HG03520 (cell line): ENCODE results near the gene RAD52.

Experiments used
- ATAC-seq: cut with Tn5 transposase; IDR thresholded peaks from one replicate; pipeline ENCODE4 v1.9.1; 2021; ENCODE audit warnings: mild to moderate bottlenecking, moderate library complexity; ENCODE audit not compliant: unreplicated experiment

The RAD52 gene

GRCh38 chr12:916240-916639 is 33.3 kb downstream of the RAD52 start:
- ATAC-seq = no peak

- ATAC-seq = no peak
Observed at GRCh38 chr12:915090-915489, 34.4 kb downstream of the RAD52 start.

- ATAC-seq = no peak
Observed at GRCh38 chr12:913919-914698, 35.4 kb downstream of the RAD52 start.

GRCh38 chr12:912466-913235 is 36.8 kb downstream of the RAD52 start:
- ATAC-seq = no peak

- no peak for ATAC-seq
Observed at GRCh38 chr12:911191-911826, 38.2 kb downstream of the RAD52 start.

GRCh38 chr12:910416-910815 is 39.1 kb downstream of the RAD52 start:
- no peak for ATAC-seq

- ATAC-seq = no peak
Observed at GRCh38 chr12:909861-910260, 39.6 kb downstream of the RAD52 start.

- no peak for ATAC-seq
Observed at GRCh38 chr12:907413-908185, 41.9 kb downstream of the RAD52 start.

- no peak for ATAC-seq
Observed at GRCh38 chr12:906062-906585, 43.4 kb downstream of the RAD52 start.

GRCh38 chr12:905261-906031 is 44.0 kb downstream of the RAD52 start:
- ATAC-seq = no peak

GRCh38 chr12:904010-904414 is 45.5 kb downstream of the RAD52 start:
- no peak for ATAC-seq

- no peak for ATAC-seq
Observed at GRCh38 chr12:903055-903454, 46.4 kb downstream of the RAD52 start.

GRCh38 chr12:902581-902980 is 46.9 kb downstream of the RAD52 start:
- no peak for ATAC-seq

GRCh38 chr12:897386-897785 is 52.1 kb downstream of the RAD52 start:
- ATAC-seq = no peak

- no peak for ATAC-seq
Observed at GRCh38 chr12:896031-896430, 53.5 kb downstream of the RAD52 start.

- no peak for ATAC-seq
Observed at GRCh38 chr12:894226-894625, 55.3 kb downstream of the RAD52 start.

- no peak for ATAC-seq
Observed at GRCh38 chr12:886206-886605, 63.3 kb downstream of the RAD52 start.

- ATAC-seq = no peak
Observed at GRCh38 chr12:885701-886100, 63.8 kb downstream of the RAD52 start.

GRCh38 chr12:884746-885414 is 64.6 kb downstream of the RAD52 start:
- ATAC-seq = no peak

- no peak for ATAC-seq
Observed at GRCh38 chr12:880656-881055, 68.8 kb downstream of the RAD52 start.
